ENCODE results near the gene ZNF575.

The ZNF575 gene

GRCh38 chr19:43532962-43533545 is at the start of gene ZNF575:
Gene ZNF575, plus strand, starts transcription at chr19:43533188. Its CDS starts 1,235 bp downstream, at chr19:43534423.
- DNase-seq = peak; percentile 66

GRCh38 chr19:43483281-43483680 is 49.7 kb upstream of the ZNF575 start:
- DNase-seq = no peak

- DNase-seq = no peak
Measured at GRCh38 chr19:43485951-43486350, 47.0 kb upstream of the ZNF575 start.

- no peak for DNase-seq
Measured at GRCh38 chr19:43486412-43486811, 46.6 kb upstream of the ZNF575 start.

GRCh38 chr19:43488179-43488578 is 44.8 kb upstream of the ZNF575 start:
- no peak for DNase-seq

- no peak for DNase-seq
Measured at GRCh38 chr19:43489310-43489709, 43.7 kb upstream of the ZNF575 start.

GRCh38 chr19:43489979-43490599 is 42.9 kb upstream of the ZNF575 start:
- DNase-seq = no peak

GRCh38 chr19:43490759-43491158 is 42.2 kb upstream of the ZNF575 start:
- DNase-seq = no peak

GRCh38 chr19:43495082-43495481 is 37.9 kb upstream of the ZNF575 start:
- DNase-seq = no peak

- no peak for DNase-seq
Measured at GRCh38 chr19:43496960-43497359, 36.0 kb upstream of the ZNF575 start.

- DNase-seq = no peak
Measured at GRCh38 chr19:43498233-43498842, 34.6 kb upstream of the ZNF575 start.

GRCh38 chr19:43499042-43499441 is 33.9 kb upstream of the ZNF575 start:
- DNase-seq = no peak

GRCh38 chr19:43501661-43502418 is 31.1 kb upstream of the ZNF575 start:
- no peak for DNase-seq

- no peak for DNase-seq
Measured at GRCh38 chr19:43502419-43502976, 30.5 kb upstream of the ZNF575 start.

- DNase-seq = peak; percentile 93
Measured at GRCh38 chr19:43503501-43504425, 29.2 kb upstream of the ZNF575 start.

- no peak for DNase-seq
Measured at GRCh38 chr19:43504426-43505185, 28.4 kb upstream of the ZNF575 start, which contains the start of gene PHLDB3. Gene PHLDB3, minus strand, starts transcription at chr19:43504746. Its CDS starts 628 bp downstream, at chr19:43504118.

- DNase-seq = no peak
Measured at GRCh38 chr19:43505186-43505456, 27.9 kb upstream of the ZNF575 start.

GRCh38 chr19:43505941-43506340 is 27.0 kb upstream of the ZNF575 start:
- no peak for DNase-seq

GRCh38 chr19:43506629-43507028 is 26.4 kb upstream of the ZNF575 start:
- DNase-seq = no peak

GRCh38 chr19:43507880-43508279 is 25.1 kb upstream of the ZNF575 start:
- no peak for DNase-seq

- no peak for DNase-seq
Measured at GRCh38 chr19:43510713-43511112, 22.3 kb upstream of the ZNF575 start.

GRCh38 chr19:43511324-43511723 is 21.7 kb upstream of the ZNF575 start:
- no peak for DNase-seq
